A673 (cell line): ENCODE measurements around the gene SSBP4. TPM values are rescaled to one million over a fixed set of nuclear protein-coding genes. Genes with fewer than 3 reads are reported as not detected.
"Not testable (repeated sequence)": the region's sequence is repeated elsewhere in the genome, so short reads cannot be mapped to it uniquely, and the experiment has no call there.

ENCODE experiments used
- BruUV-seq: library from RNA; stranded (reverse); fragments of 400-500 nt; replicated peaks from 2 replicates; lab custom pipeline; 2021; lab: Mats Ljungman, UMichigan
- CTCF ChIA-PET: fragments of 300-600 bp; sonication (Branson Sonifier 250); formaldehyde crosslinking; loops from one replicate; lab custom pipeline; 2022; ENCODE audit warnings: antibody characterized with exemption; lab: Charles Lee
- POLR2A ChIA-PET: fragments of 300-600 bp; sonication (Branson Sonifier 250); formaldehyde crosslinking; loops from one replicate; lab custom pipeline; 2022; ENCODE audit warnings: antibody characterized with exemption; ENCODE audit not compliant: low non-redundant PET; lab: Charles Lee
- DNase-seq: peaks from one replicate; pipeline ENCODE4 v3.0.0-alpha.2; 2015; ENCODE audit warnings: low spot score
- H3K27ac ChIP-seq: fragments of 200-600 bp; sonication (generic); 2 replicates; pipeline ENCODE4 v1.5.1; 2016; ENCODE audit warnings: mixed run types, low read depth, mild to moderate bottlenecking, mixed read lengths, antibody characterized with exemption, low read length; ENCODE audit not compliant: poor library complexity, severe bottlenecking
- H3K27me3 ChIP-seq: fragments of 200-600 bp; sonication (generic); replicated peaks from 2 replicates; pipeline ENCODE4 v1.6.1; 2017; ENCODE audit warnings: mixed run types, low read depth, mild to moderate bottlenecking, mixed read lengths, antibody characterized with exemption, low read length; ENCODE audit not compliant: insufficient read depth, poor library complexity
- H3K36me3 ChIP-seq: fragments of 200-600 bp; sonication (generic); 2 replicates; pipeline ENCODE4 v1.6.1; 2016; ENCODE audit warnings: mixed run types, mild to moderate bottlenecking, mixed read lengths, antibody characterized with exemption, low read length; ENCODE audit not compliant: insufficient read depth, poor library complexity, severe bottlenecking
- H3K4me1 ChIP-seq: fragments of 200-600 bp; sonication (generic); 2 replicates; pipeline ENCODE4 v1.6.1; 2017; ENCODE audit warnings: mixed run types, mild to moderate bottlenecking, mixed read lengths, antibody characterized with exemption, low read length; ENCODE audit not compliant: insufficient read depth, poor library complexity, severe bottlenecking
- H3K4me3 ChIP-seq: fragments of 200-600 bp; sonication (generic); 2 replicates; pipeline ENCODE4 v1.5.1; 2016; ENCODE audit warnings: low read depth, mixed run types, mild to moderate bottlenecking, mixed read lengths, low read length; ENCODE audit not compliant: poor library complexity, severe bottlenecking
- H3K9me3 ChIP-seq: fragments of 200-600 bp; sonication (generic); 2 replicates; pipeline ENCODE4 v1.6.1; 2016; ENCODE audit warnings: mixed run types, low read depth, mild to moderate bottlenecking, mixed read lengths, antibody characterized with exemption, low read length; ENCODE audit not compliant: poor library complexity, severe bottlenecking
- EZH2 ChIP-seq: fragments of 200-600 bp; sonication (generic); IDR thresholded peaks from 2 replicates; pipeline ENCODE4 v1.6.1; 2017; ENCODE audit warnings: borderline replicate concordance, low read depth, mild to moderate bottlenecking, mixed read lengths, antibody characterized with exemption, low read length; ENCODE audit not compliant: poor library complexity, severe bottlenecking
- intact Hi-C: fragments of 100-400 bp; cut with micrococcal nuclease; formaldehyde crosslinking; loops from one replicate; pipeline ENCODE4 v1.10.0; 2022; ENCODE audit not compliant: unreplicated experiment
- total RNA-seq: library from RNA; stranded (reverse); gene quantifications from 2 replicates; pipeline ENCODE4 v1.2.3, GENCODE V29; 2021
- TF ChIP-seq, protein P1 (sequence below): fragments of 300-800, 200-600 bp; sonication (generic); conservative IDR thresholded peaks from 2 replicates; pipeline ENCODE4 v1.5.1; 2017; ENCODE audit warnings: low read depth, mild to moderate bottlenecking, antibody characterized with exemption, low read length, moderate library complexity, mixed read lengths

Gene SSBP4
- total RNA-seq, 1 experiment from 2014 or later: 248 TPM

DNA sequence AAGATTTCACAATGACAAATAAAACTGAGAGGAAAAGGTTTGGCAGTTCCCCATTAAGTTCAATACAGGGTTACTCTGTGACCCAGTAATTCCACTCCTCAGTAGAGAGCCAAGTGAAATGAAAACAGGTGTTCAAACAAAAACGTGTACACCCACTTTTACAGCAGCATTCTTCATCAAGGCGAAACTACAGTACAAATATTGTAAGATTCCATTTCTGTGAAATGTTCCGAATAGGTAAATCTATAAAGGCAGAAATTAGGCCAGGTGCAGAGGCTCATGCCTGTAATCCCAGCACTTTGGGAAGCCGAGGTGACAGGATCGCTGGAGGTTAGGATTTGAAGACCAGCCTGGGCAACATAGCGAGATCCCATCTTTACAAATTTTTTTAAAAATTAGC lies 42.2 kb upstream of the SSBP4 start:
- BruUV-seq: no TSS peak
- no peaks in the 10 kb centered on the region for H3K9me3 ChIP-seq
- no peak overlapping the region for H3K4me3 ChIP-seq
- no peaks in the 10 kb centered on the region for H3K36me3 ChIP-seq
- intact Hi-C loops: no loop called here
- no peak overlapping the region for H3K27ac ChIP-seq
- TF ChIP-seq, protein P1, sequence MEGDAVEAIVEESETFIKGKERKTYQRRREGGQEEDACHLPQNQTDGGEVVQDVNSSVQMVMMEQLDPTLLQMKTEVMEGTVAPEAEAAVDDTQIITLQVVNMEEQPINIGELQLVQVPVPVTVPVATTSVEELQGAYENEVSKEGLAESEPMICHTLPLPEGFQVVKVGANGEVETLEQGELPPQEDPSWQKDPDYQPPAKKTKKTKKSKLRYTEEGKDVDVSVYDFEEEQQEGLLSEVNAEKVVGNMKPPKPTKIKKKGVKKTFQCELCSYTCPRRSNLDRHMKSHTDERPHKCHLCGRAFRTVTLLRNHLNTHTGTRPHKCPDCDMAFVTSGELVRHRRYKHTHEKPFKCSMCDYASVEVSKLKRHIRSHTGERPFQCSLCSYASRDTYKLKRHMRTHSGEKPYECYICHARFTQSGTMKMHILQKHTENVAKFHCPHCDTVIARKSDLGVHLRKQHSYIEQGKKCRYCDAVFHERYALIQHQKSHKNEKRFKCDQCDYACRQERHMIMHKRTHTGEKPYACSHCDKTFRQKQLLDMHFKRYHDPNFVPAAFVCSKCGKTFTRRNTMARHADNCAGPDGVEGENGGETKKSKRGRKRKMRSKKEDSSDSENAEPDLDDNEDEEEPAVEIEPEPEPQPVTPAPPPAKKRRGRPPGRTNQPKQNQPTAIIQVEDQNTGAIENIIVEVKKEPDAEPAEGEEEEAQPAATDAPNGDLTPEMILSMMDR: no peak
- TF ChIP-seq EZH2: no peak
- ChIA-PET POLR2A (no interaction called here), CTCF (no interaction called here)
- no peak for DNase-seq
- H3K4me1 ChIP-seq: peaks cover 22% of the 10 kb centered on the region
- no peaks in the 10 kb centered on the region for H3K27me3 ChIP-seq

DNA sequence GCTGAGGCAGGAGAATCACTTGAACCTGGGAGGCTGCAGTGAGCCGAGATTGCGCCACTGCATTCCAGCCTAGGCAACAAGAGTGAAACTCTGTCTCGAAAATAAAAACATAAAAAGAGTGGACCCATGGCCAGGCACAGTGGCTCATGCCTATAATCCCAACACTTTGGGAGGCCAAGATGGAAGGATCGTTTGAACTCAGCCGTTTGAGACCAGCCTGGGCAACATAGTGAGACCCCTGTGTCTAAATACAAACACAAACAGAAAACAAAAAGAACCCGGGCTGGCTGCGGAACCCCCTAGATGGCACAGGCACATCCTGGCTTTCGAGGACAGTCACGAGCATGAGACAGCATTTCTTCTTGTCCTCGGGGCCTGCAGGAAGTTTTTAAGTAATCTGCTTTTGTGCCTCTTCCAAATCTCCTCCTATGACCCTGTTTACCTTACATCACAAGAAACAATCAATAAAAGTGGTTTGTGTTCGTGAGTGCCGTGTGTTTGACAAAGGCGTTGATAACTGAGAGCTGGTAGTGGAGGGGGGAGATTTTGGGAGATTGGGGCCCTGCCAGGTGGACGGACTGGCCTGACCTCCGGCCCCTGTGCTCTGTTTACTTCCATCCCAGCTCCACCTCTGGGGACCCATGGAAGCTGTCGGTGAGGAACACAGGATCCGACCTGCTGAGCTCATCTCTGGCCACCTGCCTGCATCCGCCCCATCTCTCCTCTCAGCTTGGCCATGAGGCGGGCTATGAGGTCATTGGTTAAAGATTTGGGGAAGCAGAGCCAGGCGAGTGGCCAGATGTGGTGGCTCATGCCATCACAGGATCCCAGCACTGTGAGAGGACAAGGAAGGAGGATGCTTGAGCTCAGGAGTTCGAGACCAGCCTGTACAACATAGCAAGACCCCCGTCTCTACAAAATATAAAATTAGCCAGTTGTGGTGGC lies 39.1 kb upstream of the SSBP4 start:
- H3K27me3 ChIP-seq: no peaks in the 10 kb centered on the region
- no peaks in the 10 kb centered on the region for H3K36me3 ChIP-seq
- intact Hi-C loops: no loop called here
- CTCF ChIA-PET: interaction anchor here (0.6 to 1.3 kb wide), 2 partner anchors 9 to 172 kb away, joined by 4 to 5 read pairs; no protein-coding TSS in a partner anchor
- DNase-seq: no peak
- POLR2A ChIA-PET: interaction anchor here (0.6 kb wide), 1 partner anchor 14 kb away, joined by 5 read pairs; no protein-coding TSS in a partner anchor
- H3K9me3 ChIP-seq: no peaks in the 10 kb centered on the region
- H3K4me1 ChIP-seq: peaks cover 5% of the 10 kb centered on the region
- H3K27ac ChIP-seq: peak overlapping the region; percentile 54
- H3K4me3 ChIP-seq: no peak overlapping the region
- TF ChIP-seq, protein P1: no peak
- TF ChIP-seq EZH2: no peak
- no TSS peak for BruUV-seq

DNA sequence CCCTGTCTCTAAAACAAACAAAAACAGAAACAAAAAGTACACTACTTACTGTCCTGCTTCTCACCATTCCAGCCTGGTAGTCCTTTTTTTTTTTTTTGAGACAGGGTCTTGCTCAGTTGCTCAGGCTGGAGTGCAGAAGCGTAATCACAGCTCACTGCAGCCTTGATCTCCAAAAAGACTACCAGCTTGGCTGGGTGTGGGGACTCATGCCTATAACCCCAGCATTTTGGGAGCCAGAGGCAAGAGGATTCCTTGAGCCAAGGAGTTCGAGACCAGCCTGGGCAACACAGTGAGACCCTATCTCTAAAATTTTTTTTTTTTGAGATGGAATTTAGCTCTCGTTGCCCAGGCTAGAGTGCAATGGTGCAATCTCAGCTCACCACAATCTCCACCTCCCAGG lies 38.4 kb upstream of the SSBP4 start:
- intact Hi-C loops: no loop called here
- H3K4me1 ChIP-seq: peaks cover 7% of the 10 kb centered on the region
- ChIA-PET POLR2A (no interaction called here), CTCF (interaction anchor here (1.3 kb wide), 1 partner anchor 8 kb away, joined by 4 read pairs; no protein-coding TSS in a partner anchor)
- no TSS peak for BruUV-seq
- H3K9me3 ChIP-seq: no peaks in the 10 kb centered on the region
- H3K4me3 ChIP-seq: no peak overlapping the region
- H3K36me3 ChIP-seq: no peaks in the 10 kb centered on the region
- TF ChIP-seq EZH2: no peak
- TF ChIP-seq, protein P1: no peak
- H3K27ac ChIP-seq: no peak overlapping the region
- DNase-seq: no peak
- no peaks in the 10 kb centered on the region for H3K27me3 ChIP-seq

DNA sequence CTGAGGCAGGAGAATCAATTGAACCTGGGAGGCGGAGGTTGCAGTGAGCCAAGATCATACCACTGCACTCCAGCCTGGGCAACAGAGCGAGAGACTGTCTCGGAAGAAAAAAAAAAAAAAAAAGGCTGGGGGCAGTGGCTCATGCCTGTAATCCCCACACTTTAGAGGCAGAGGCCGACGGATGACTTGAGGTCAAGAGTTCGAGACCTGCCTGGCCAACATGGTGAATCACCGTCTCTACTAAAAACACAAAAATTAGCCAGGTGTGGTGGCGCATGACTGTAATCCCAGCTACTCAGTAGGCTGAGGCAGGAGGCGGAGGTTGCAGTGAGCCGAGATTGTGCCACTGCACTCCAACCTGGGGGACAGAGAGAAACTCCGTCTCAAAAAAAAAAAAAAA lies 35.6 kb upstream of the SSBP4 start:
- H3K4me3 ChIP-seq, H3K9me3 ChIP-seq, H3K36me3 ChIP-seq, DNase-seq, H3K27ac ChIP-seq, BruUV-seq, CTCF ChIA-PET, intact Hi-C loops, H3K27me3 ChIP-seq, POLR2A ChIA-PET: not testable (repeated sequence)
- H3K4me1 ChIP-seq: peaks cover 28% of the 10 kb centered on the region
